HCT116 (cell line): ENCODE results near the gene HK3. TPM values are rescaled to one million over a fixed set of nuclear protein-coding genes. Genes with fewer than 3 reads are reported as not detected.

ENCODE experiments used
- EGR1 ChIP-seq: IDR thresholded peaks from 2 replicates; pipeline ENCODE4 v1.6.1; 2012; ENCODE audit warnings: low read depth
- MAX ChIP-seq: IDR thresholded peaks from 2 replicates; pipeline ENCODE4 v1.6.1; 2012
- RAD21 ChIP-seq: IDR thresholded peaks from 2 replicates; pipeline ENCODE4 v1.6.1; 2012; ENCODE audit warnings: low read depth, mild to moderate bottlenecking
- SRF ChIP-seq: IDR thresholded peaks from 2 replicates; pipeline ENCODE4 v1.6.1; 2012; ENCODE audit warnings: low read depth
- total RNA-seq: library from RNA; stranded (reverse); gene quantifications from one replicate; pipeline ENCODE4 v1.2.1, GENCODE V29; 2021; ENCODE audit not compliant: unreplicated experiment
- TF ChIP-seq, protein P1 (sequence below), 3 experiments: fragments of 200-600 bp in 1 of 3; sonication (generic) in 1 of 3; IDR thresholded peaks in 2 of 3; conservative IDR thresholded peaks in 1 of 3; 2 replicates each; pipeline ENCODE4 v1.5.1; 2012 to 2017; ENCODE audit warnings: low read depth in 2 of 3, low read length in 2 of 3, antibody characterized with exemption in 1 of 3, borderline replicate concordance in 1 of 3, control low read depth in 1 of 3, mild to moderate bottlenecking in 1 of 3, mixed read lengths in 1 of 3, mixed run types in 1 of 3, moderate library complexity in 1 of 3; ENCODE audit not compliant: insufficient read depth in 1 of 3
- TF ChIP-seq, protein P2 (sequence below): IDR thresholded peaks from 2 replicates; pipeline ENCODE4 v1.6.1; 2012; ENCODE audit warnings: low read depth

HK3 gene
- total RNA-seq, 1 experiment from 2014 or later = 0.30 TPM

- TF ChIP-seq, protein P1, sequence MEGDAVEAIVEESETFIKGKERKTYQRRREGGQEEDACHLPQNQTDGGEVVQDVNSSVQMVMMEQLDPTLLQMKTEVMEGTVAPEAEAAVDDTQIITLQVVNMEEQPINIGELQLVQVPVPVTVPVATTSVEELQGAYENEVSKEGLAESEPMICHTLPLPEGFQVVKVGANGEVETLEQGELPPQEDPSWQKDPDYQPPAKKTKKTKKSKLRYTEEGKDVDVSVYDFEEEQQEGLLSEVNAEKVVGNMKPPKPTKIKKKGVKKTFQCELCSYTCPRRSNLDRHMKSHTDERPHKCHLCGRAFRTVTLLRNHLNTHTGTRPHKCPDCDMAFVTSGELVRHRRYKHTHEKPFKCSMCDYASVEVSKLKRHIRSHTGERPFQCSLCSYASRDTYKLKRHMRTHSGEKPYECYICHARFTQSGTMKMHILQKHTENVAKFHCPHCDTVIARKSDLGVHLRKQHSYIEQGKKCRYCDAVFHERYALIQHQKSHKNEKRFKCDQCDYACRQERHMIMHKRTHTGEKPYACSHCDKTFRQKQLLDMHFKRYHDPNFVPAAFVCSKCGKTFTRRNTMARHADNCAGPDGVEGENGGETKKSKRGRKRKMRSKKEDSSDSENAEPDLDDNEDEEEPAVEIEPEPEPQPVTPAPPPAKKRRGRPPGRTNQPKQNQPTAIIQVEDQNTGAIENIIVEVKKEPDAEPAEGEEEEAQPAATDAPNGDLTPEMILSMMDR (IDR thresholded peaks at IDR 0.05 in 2 of 3, conservative IDR thresholded peaks at IDR 0.05 in 1 of 3; ENCODE audit: borderline replicate concordance in 1 of 3, insufficient read depth in 1 of 3, low read depth in 2 of 3, low read length in 2 of 3) = no peak
- TF ChIP-seq EGR1 (no peak), RAD21 (no peak), MAX (no peak), SRF (no peak)
- TF ChIP-seq, protein P2, sequence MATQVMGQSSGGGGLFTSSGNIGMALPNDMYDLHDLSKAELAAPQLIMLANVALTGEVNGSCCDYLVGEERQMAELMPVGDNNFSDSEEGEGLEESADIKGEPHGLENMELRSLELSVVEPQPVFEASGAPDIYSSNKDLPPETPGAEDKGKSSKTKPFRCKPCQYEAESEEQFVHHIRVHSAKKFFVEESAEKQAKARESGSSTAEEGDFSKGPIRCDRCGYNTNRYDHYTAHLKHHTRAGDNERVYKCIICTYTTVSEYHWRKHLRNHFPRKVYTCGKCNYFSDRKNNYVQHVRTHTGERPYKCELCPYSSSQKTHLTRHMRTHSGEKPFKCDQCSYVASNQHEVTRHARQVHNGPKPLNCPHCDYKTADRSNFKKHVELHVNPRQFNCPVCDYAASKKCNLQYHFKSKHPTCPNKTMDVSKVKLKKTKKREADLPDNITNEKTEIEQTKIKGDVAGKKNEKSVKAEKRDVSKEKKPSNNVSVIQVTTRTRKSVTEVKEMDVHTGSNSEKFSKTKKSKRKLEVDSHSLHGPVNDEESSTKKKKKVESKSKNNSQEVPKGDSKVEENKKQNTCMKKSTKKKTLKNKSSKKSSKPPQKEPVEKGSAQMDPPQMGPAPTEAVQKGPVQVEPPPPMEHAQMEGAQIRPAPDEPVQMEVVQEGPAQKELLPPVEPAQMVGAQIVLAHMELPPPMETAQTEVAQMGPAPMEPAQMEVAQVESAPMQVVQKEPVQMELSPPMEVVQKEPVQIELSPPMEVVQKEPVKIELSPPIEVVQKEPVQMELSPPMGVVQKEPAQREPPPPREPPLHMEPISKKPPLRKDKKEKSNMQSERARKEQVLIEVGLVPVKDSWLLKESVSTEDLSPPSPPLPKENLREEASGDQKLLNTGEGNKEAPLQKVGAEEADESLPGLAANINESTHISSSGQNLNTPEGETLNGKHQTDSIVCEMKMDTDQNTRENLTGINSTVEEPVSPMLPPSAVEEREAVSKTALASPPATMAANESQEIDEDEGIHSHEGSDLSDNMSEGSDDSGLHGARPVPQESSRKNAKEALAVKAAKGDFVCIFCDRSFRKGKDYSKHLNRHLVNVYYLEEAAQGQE = no peak
Measured at GRCh38 chr5:176891331-176891958, 7.7 kb downstream of the HK3 start (continued).
